K562 (cell line): ENCODE measurements around the gene TFDP1. TPM values are rescaled to one million over a fixed set of nuclear protein-coding genes. Genes with fewer than 3 reads are reported as not detected.

Source experiments
- ATAC-seq: fragments of 200-7000 bp; cut with Tn5 transposase; 3 replicates; pipeline ENCODE4 v1.9.1; 2020; ENCODE audit warnings: moderate library complexity
- BruUV-seq: library from RNA; stranded (reverse); fragments of 400-500 nt; replicated peaks from 2 replicates; lab custom pipeline; 2021; lab: Mats Ljungman, UMichigan
- CTCF ChIA-PET: fragments of 300-600 bp; formaldehyde crosslinking; extraction: SDS; loops from one replicate; lab custom pipeline; 2021; ENCODE audit warnings: low intra/inter-chr PET ratio; lab: Yijun Ruan, JAX
- POLR2A ChIA-PET: fragments of 300-600, 350-650 bp; sonication (Branson Sonifier 250); formaldehyde crosslinking; extraction: SDS; loops from one replicate; lab custom pipeline; 2021; ENCODE audit warnings: antibody characterized with exemption, inconsistent platforms; lab: Yijun Ruan, JAX
- DNase-seq, 4 experiments: peaks; one replicate each; pipeline versions ENCODE4 v3.0.0 to v3.0.0-alpha.2; 2011 to 2018; ENCODE audit warnings: low spot score in 3 of 4, mixed read lengths in 3 of 4; ENCODE audit errors: extremely low read depth in 1 of 4
- FAIRE-seq: peaks from 2 replicates; lab custom pipeline; 2011; peaks lifted over from hg19 to GRCh38; lab: Jason Lieb, UNC
- H2AFZ ChIP-seq: 2 replicates; pipeline ENCODE4 v1.6.0; 2011; ENCODE audit warnings: low read depth, low read length, control low read depth, inconsistent platforms
- H3K27ac ChIP-seq: fragments of 200-600 bp; 3 replicates; pipeline ENCODE4 v1.8.0; 2011; ENCODE audit warnings: low read depth, mild to moderate bottlenecking, control low read depth, inconsistent platforms, low read length, moderate library complexity, mixed read lengths; ENCODE audit errors: extremely low read depth
- H3K27me3 ChIP-seq, 2 experiments: fragments of 300-600 bp in 1 of 2; 2 replicates in 1 of 2; 3 replicates in 1 of 2; pipeline versions ENCODE4 v1.6.0 to v1.8.0; 2011; ENCODE audit warnings: inconsistent platforms in 2 of 2, low read length in 2 of 2, mild to moderate bottlenecking in 1 of 2, mixed read lengths in 1 of 2, moderate library complexity in 1 of 2; ENCODE audit not compliant: control insufficient read depth in 2 of 2, insufficient read depth in 2 of 2
- H3K36me3 ChIP-seq: fragments of 300-600 bp; 3 replicates; pipeline ENCODE4 v1.8.0; 2011; ENCODE audit warnings: mild to moderate bottlenecking, low read length, inconsistent platforms; ENCODE audit not compliant: control insufficient read depth, insufficient read depth
- H3K4me1 ChIP-seq, 2 experiments: fragments of 200-600 bp in 1 of 2; replicated peaks in 1 of 2; 2 replicates in 1 of 2; 3 replicates in 1 of 2; pipeline versions ENCODE4 v1.5.1 to v1.8.0; 2011; ENCODE audit warnings: inconsistent platforms in 2 of 2, low read length in 2 of 2, mild to moderate bottlenecking in 1 of 2, mixed read lengths in 1 of 2, moderate library complexity in 1 of 2; ENCODE audit not compliant: control insufficient read depth in 2 of 2, insufficient read depth in 2 of 2
- H3K4me2 ChIP-seq: 2 replicates; pipeline ENCODE4 v1.6.1; 2011; ENCODE audit warnings: low read length, control low read depth, inconsistent platforms, mixed read lengths; ENCODE audit not compliant: insufficient read depth
- H3K4me3 ChIP-seq: fragments of 200-600 bp; sonication (generic), shearing (Covaris generic); 2 replicates; pipeline ENCODE4 v1.5.1; 2016; ENCODE audit warnings: control low read depth, inconsistent platforms
- H3K79me2 ChIP-seq: fragments of 200-600 bp; 3 replicates; pipeline ENCODE4 v1.8.0; 2011; ENCODE audit warnings: low read length, inconsistent platforms; ENCODE audit not compliant: control insufficient read depth, insufficient read depth
- H3K9ac ChIP-seq, 2 experiments: 2 replicates each; pipeline versions ENCODE4 v1.6.0 to v1.6.1; 2011; ENCODE audit warnings: low read depth in 2 of 2, low read length in 2 of 2, control low read depth in 1 of 2, inconsistent platforms in 1 of 2, mild to moderate bottlenecking in 1 of 2, mixed read lengths in 1 of 2; ENCODE audit not compliant: insufficient read depth in 1 of 2
- H3K9me1 ChIP-seq: one replicate; pipeline ENCODE4 v1.6.0; 2011; ENCODE audit warnings: inconsistent platforms, mild to moderate bottlenecking, low read length, moderate library complexity; ENCODE audit not compliant: control insufficient read depth, insufficient read depth
- H3K9me3 ChIP-seq: replicated peaks from 2 replicates; pipeline ENCODE4 v1.5.1; 2011; ENCODE audit warnings: low read depth, low read length, inconsistent platforms; ENCODE audit not compliant: control insufficient read depth, insufficient read depth
- H4K20me1 ChIP-seq: replicated peaks from 2 replicates; pipeline ENCODE4 v1.6.1; 2011; ENCODE audit warnings: low read length, inconsistent platforms, mixed read lengths; ENCODE audit not compliant: control insufficient read depth, insufficient read depth
- BDP1 ChIP-seq: IDR thresholded peaks from 3 replicates; pipeline ENCODE4 v1.6.1; 2011; ENCODE audit not compliant: insufficient read length, insufficient read depth
- BRD9 ChIP-seq: fragments of 450-650 bp; IDR thresholded peaks from 2 replicates; pipeline ENCODE4 v1.6.1; 2018; ENCODE audit warnings: low read depth; ENCODE audit not compliant: partially characterized antibody
- CBFA2T2 ChIP-seq: fragments of 450-650 bp; conservative IDR thresholded peaks from 2 replicates; pipeline ENCODE4 v1.6.1; 2017; ENCODE audit warnings: mild to moderate bottlenecking
- CBFA2T3 ChIP-seq: fragments of 450-650 bp; IDR thresholded peaks from 2 replicates; pipeline ENCODE4 v1.6.1; 2017
- CBFB ChIP-seq: sonication (generic); formaldehyde crosslinking; IDR thresholded peaks from 2 replicates; pipeline ENCODE4 v1.4.0; 2020; ENCODE audit warnings: mild to moderate bottlenecking, missing genetic modification reagents
- HNRNPH1 ChIP-seq: fragments of 200-400 bp; formaldehyde crosslinking; optimal IDR thresholded peaks from 2 replicates; pipeline ENCODE3; 2017; ENCODE audit warnings: low read depth, mild to moderate bottlenecking, low read length, moderate library complexity
- IFI16 ChIP-seq: fragments of 250-450 bp; sonication (Bioruptor Pico); IDR thresholded peaks from 2 replicates; pipeline ENCODE4 v2.1.2; 2022; ENCODE audit warnings: mild to moderate bottlenecking, inconsistent platforms
- ILK ChIP-seq: fragments of 450-650 bp; IDR thresholded peaks from 2 replicates; pipeline ENCODE4 v1.6.1; 2016; ENCODE audit warnings: missing genetic modification characterization, low read depth, mild to moderate bottlenecking, missing compliant biosample characterization, moderate library complexity, borderline replicate concordance
- MAX ChIP-seq: sonication (generic); formaldehyde crosslinking; IDR thresholded peaks from 2 replicates; pipeline ENCODE4 v1.9.0; 2022; ENCODE audit warnings: mild to moderate bottlenecking, missing genetic modification reagents
- MLLT1 ChIP-seq, 2 experiments: fragments of 450-650 bp; IDR thresholded peaks; 2 replicates each; pipeline ENCODE4 v1.6.1; 2016
- NR2C2 ChIP-seq, 2 experiments: fragments of 200-800 bp in 1 of 2; sonication (Bioruptor generic) in 1 of 2; sonication (generic) in 1 of 2; formaldehyde crosslinking in 1 of 2; IDR thresholded peaks; 2 replicates each; pipeline versions ENCODE4 v1.6.1 to v1.8.0; 2016 to 2022; ENCODE audit warnings: mild to moderate bottlenecking in 1 of 2, missing compliant biosample characterization in 1 of 2, missing genetic modification characterization in 1 of 2, missing genetic modification reagents in 1 of 2
- STAG1 ChIP-seq: sonication (generic); formaldehyde crosslinking; IDR thresholded peaks from 2 replicates; pipeline ENCODE4 v1.5.0; 2020; ENCODE audit warnings: missing genetic modification reagents, borderline replicate concordance
- TAF7 ChIP-seq: fragments of 450-650 bp; IDR thresholded peaks from 2 replicates; pipeline ENCODE4 v1.6.1; 2016; ENCODE audit warnings: missing genetic modification characterization, missing compliant biosample characterization
- TCF3 ChIP-seq: sonication (generic); formaldehyde crosslinking; IDR thresholded peaks from 2 replicates; pipeline ENCODE4 v1.4.0; 2020; ENCODE audit warnings: mild to moderate bottlenecking, missing genetic modification reagents
- TEAD2 ChIP-seq: fragments of 450-650 bp; IDR thresholded peaks from 2 replicates; pipeline ENCODE4 v1.6.1; 2016; ENCODE audit warnings: missing genetic modification characterization, control low read depth, missing compliant biosample characterization
- ZBTB7A ChIP-seq: IDR thresholded peaks from 2 replicates; pipeline ENCODE4 v1.6.1; 2011; ENCODE audit warnings: low read depth, mild to moderate bottlenecking, low read length, moderate library complexity, borderline replicate concordance; ENCODE audit not compliant: control insufficient read depth
- ZC3H8 ChIP-seq: fragments of 450-650 bp; IDR thresholded peaks from 2 replicates; pipeline ENCODE4 v1.6.1; 2017
- ZNF3 ChIP-seq: fragments of 250-450 bp; sonication (Bioruptor Pico); IDR thresholded peaks from 2 replicates; pipeline ENCODE4 v1.5.0; 2021; ENCODE audit warnings: mild to moderate bottlenecking, moderate library complexity
- ZNF408 ChIP-seq: fragments of 250-450 bp; sonication (Bioruptor Pico); IDR thresholded peaks from 2 replicates; pipeline ENCODE4 v1.4.0; 2020; ENCODE audit warnings: low read depth, mild to moderate bottlenecking, moderate library complexity
- WGBS: fragments of 100-300 bp; shearing (Covaris generic); methylation state at CpG from one replicate; pipeline ENCODE4 v1.1.6; 2016; ENCODE audit warnings: low coverage, mixed read lengths; ENCODE audit not compliant: insufficient coverage; ENCODE audit errors: missing lambda C conversion rate; 5-methylcytosine and 5-hydroxymethylcytosine counted together
- in situ Hi-C: fragments of 300-500 bp; cut with MboI; formaldehyde crosslinking; loops from 4 replicates; pipeline ENCODE4 v1.15.0; 2018; ENCODE audit warnings: inconsistent platforms, mixed read lengths
- intact Hi-C: fragments of 100-400 bp; cut with micrococcal nuclease; formaldehyde crosslinking; loops from 2 replicates; pipeline ENCODE4 v1.14.2; 2022
- polyA plus RNA-seq, 8 experiments: library from polyadenylated mRNA; depleted of rRNA in 4 of 8; stranded (reverse) in 5 of 8; unstranded in 3 of 8; fragments of >200 nt; fragmentation: Nextera tagmentation in 2 of 8; fragmentation: Illumina TruSeq in 1 of 8; extraction: Ambion mirVana in 2 of 8; extraction: Trizol in 1 of 8; gene quantifications; 2 replicates each; pipeline versions ENCODE4 v1.2.1 to v1.2.3, GENCODE V29; 2011 to 2014; ENCODE audit warnings: inconsistent platforms in 1 of 8, missing spikeins in 1 of 8
- total RNA-seq, 7 experiments: library from RNA; depleted of rRNA in 6 of 7; stranded (reverse); fragments of >200 nt in 6 of 7; fragmentation: Illumina TruSeq in 2 of 7; extraction: Trizol in 2 of 7; gene quantifications; 2 replicates each; pipeline versions ENCODE4 v1.2.1 to v1.2.3, GENCODE V29; 2011 to 2021; ENCODE audit warnings: low replicate concordance in 1 of 7

TFDP1 gene
- total and polyA plus RNA-seq, 9 of the 15 experiments (the other 6 are each of a cell fraction or from before 2014, with no cell fraction given) = 33.8 to 145 (median 69.1) TPM

GRCh38 chr13:113542751-113543424, 41.7 kb upstream of the TFDP1 start (continued):
- TF ChIP-seq NR2C2 (CRISPR knock-in tag; IDR thresholded peaks at IDR 0.05) (no peak), NR2C2 (tag; IDR thresholded peaks at IDR 0.05) (no peak)

GRCh38 chr13:113544071-113544891, 40.3 kb upstream of the TFDP1 start:
- H3K4me1 ChIP-seq = peaks cover 0 to 32% of the 10 kb centered on the region in 2 experiments; a peak in 3 of 5 replicates
- H2AFZ ChIP-seq = no peak overlapping the region
- in situ Hi-C loops = no loop called here
- no peak for FAIRE-seq
- WGBS = 77% methylated on average over 21 of the region's 37 CpGs
- no peaks in the 10 kb centered on the region for H4K20me1 ChIP-seq
- ChIA-PET POLR2A (interaction anchor here (0.7 kb wide), 2 partner anchors 56 to 932 kb away, joined by 3 to 4 read pairs; no protein-coding TSS in a partner anchor), CTCF (no interaction called here)
- H3K27ac ChIP-seq = no peak overlapping the region
- H3K4me3 ChIP-seq = no peak overlapping the region
- peaks cover 12% of the 10 kb centered on the region; the same call in 1 of the 3 replicates for H3K36me3 ChIP-seq
- no peaks in the 10 kb centered on the region for H3K27me3 ChIP-seq
- intact Hi-C loops = no loop called here
- no peak for ATAC-seq
- 0 out of 4 replicates have a peak overlapping the region, but pooled peaks of 1 of the 2 experiments have one; percentile 68 for H3K9ac ChIP-seq
- H3K9me3 ChIP-seq = no peaks in the 10 kb centered on the region; the same call in 1 of the 2 replicates
- H3K9me1 ChIP-seq = no peaks in the 10 kb centered on the region
- BruUV-seq = no TSS peak
- peak in 1 of 4 experiments; percentile 15 for DNase-seq
- peaks cover 15% of the 10 kb centered on the region; the same call in 2 of the 3 replicates for H3K79me2 ChIP-seq
- no peak overlapping the region for H3K4me2 ChIP-seq
- TF ChIP-seq CBFA2T3 (peak; percentile 59), BDP1 (no peak), TCF3 (CRISPR knock-in tag) (peak; percentile 27; the same call in 1 of the 2 replicates), IFI16 (CRISPR knock-in tag) (no peak), CBFA2T2 (0 out of 2 replicates have a peak, but pooled peaks have one; percentile 22), HNRNPH1 (no peak), ZNF3 (CRISPR knock-in tag) (no peak), TEAD2 (tag) (no peak), MLLT1 (IDR thresholded peaks at IDR 0.05) (no peak), ZNF408 (no peak), CBFB (CRISPR knock-in tag) (no peak), STAG1 (CRISPR knock-in tag) (no peak), BRD9 (no peak), ZC3H8 (no peak), TAF7 (no peak), ILK (tag) (no peak), ZBTB7A (no peak), MAX (CRISPR knock-in tag) (peak; percentile 45; the same call in 1 of the 2 replicates)
